H4 (cell line): Measurements from ENCODE around the gene SERPINC1. TPM values are rescaled to one million over a fixed set of nuclear protein-coding genes. Genes with fewer than 3 reads are reported as not detected.
"Not testable (repeated sequence)": the region's sequence is repeated elsewhere in the genome, so short reads cannot be mapped to it uniquely, and the experiment has no call there.

Source experiments
- DNase-seq: peaks from one replicate; pipeline ENCODE4 v3.0.0-alpha.2; 2015; ENCODE audit warnings: low spot score
- total RNA-seq: library from RNA; depleted of rRNA; stranded (reverse); fragments of >200 nt; shearing (Covaris generic); gene quantifications from 2 replicates; pipeline ENCODE4 v1.2.3, GENCODE V29; 2014

SERPINC1 gene
- total RNA-seq, 1 experiment from 2014 or later: not detected

DNA sequence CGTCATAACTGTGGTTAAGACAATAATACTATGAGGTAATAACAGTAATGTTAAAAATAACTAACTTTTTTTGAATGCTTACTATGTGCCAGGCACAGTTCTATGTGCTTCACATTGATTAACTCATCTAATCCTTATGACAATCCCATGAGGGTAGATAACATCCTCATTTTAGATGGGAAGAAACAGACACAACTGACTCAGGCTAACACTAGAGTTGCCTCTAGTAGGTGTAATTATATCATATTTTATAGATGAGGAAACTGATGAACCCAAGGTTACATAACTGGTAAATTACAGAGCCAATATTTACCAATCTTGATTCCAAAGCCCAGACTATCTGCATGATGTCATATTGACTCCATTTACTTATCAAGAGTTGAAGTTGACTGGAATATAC is 23.5 kb downstream of the SERPINC1 start:
- no peak for DNase-seq

DNA sequence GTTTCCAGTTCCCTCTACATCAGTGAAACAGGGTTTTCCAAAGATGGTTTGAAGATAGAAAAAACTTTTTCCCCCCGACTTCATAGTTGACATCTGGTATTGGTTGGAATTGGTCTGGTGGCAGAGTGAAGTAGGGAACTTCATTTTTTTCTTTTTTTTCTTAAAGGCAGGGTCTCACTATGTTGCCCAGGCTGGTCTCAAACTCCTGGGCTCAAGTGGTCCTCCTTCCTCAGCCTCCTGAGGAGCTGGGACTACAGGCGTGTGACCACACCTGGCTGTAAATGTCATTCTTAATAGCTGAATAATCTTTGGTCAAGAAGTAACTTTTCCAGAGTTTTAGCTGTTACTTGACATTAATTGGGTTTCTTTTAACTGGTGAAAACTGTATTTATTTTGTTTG is 27.2 kb downstream of the SERPINC1 start:
- no peak for DNase-seq

DNA sequence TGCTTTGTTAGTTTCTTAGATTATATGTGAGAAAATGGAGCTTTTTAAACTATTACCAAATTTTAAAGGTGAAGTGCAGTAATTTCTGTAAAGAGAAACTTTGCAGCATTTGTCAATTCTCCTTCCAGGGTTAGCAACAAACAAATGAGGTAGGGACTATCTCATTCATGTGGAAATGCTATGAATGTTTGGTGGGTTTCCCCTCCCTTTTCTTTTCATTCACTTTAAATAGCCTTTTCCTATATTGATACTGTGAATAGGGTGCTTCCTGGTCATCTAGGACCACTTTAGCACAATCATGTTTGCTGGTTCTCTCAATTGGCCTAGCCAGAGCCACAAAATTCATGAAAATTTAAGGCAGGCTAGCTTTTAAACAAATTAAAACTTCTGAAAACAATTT is 28.4 kb downstream of the SERPINC1 start:
- DNase-seq: no peak

DNA sequence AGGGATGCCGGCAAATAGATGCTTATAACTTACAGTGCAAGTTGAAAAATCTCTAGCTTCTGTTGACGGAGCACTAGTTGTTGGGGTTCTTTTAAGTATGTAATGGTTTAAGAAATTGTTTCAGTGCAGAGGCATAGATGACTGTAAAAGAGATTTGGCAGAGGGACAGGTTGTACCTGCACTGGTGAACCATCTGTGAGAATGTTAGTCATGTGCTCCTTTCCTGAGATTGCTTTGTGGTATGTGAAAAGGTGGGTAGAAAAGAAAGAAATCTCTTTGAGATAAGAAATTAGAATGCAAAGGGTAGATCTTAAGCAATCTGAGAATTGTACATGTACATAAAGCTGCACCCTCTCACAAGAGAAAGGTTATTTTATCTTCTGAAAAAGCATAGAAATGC is 29.5 kb downstream of the SERPINC1 start:
- no peak for DNase-seq

DNA sequence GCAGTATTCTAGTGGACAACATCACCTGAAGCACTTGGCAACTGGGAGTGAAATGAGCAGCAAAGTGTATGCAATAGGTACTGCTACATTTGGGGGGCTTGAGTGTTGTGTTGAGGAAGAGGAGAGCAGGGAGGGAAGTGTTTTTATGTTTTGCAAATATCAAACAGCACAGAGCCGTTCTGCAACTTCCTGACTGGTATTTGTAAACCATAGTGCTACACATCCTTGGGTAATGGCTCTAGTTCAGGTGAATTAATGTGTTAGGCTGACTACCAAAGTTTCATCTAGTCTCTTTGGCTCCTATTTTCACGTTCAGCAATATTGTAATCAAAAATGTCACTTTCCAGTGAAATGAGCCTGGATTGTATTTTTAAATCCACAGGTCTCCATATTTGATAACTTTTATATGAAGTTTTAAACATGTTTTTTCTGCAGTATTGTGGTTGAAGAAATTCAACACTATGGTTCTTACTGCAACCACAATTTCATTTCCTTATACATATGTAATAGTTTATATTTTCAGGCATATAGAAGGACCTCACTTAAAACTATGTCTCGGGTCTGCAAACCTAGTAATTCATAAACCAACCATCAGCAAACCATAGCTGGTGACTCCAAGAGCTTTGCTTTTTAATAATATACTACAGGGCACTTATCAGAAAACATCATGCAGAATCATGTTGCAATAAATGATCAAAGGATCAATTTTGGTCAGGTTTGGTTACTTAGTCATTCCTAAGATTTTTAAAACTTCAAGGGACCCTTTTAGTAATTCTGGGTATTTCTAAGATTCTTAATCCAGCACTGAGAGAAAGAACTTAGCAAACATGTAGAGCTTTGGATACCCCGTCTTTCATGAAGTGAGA is 30.1 kb downstream of the SERPINC1 start:
- DNase-seq: no peak

DNA sequence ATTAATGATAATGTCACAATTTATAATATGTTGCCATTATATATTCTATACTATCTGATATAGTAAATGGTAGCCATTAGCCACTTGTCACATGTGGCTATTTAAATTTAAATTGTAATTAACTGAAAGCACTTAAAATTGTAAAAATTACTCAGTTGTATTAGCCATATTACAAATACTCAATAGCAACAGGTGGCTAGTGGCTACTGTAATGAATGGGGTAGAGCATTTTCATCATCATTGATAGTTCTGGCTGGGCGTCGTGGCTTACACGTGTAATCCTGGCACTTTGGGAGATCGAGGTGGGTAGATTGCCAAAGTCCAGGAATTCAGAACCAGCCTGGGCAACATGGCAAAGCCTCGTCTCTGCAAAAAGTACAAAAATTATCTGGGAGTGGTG is 32.4 kb downstream of the SERPINC1 start:
- no peak for DNase-seq

DNA sequence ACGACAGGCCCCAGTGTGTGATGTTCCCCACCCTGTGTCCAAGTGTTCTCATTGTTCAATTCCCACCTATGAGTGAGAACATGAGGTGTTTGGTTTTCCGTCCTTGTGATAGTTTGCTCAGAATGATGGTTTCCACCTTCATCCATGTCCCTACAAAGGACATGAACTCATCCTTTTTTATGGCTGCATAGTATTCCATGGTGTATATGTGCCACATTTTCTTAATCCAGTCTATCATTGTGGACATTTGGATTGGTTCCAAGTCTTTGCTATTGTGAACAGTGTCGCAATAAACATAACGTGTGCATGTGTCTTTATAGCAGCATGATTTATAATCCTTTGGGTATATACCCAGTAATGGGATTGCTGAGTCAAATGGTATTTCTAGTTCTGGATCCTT is 36.0 kb downstream of the SERPINC1 start:
- DNase-seq: not testable (repeated sequence)

DNA sequence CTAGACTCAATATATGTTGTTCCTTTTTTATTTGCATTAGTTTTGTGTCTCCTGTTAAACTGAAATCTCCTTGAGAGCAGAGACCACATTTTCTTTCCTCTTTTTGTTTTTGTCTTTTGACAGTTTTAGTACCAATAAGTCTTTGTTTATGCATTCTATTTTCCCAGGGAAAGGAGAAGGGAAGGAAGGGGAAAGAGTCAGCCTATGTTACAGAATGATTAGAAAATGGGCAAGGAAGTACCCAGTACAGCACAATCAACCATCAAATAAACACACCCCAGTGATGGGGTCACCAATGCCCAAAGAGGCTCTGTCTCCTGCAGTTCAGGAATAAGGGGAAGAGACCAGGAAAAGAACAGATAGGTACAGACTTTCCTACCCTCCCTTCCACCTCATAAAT is 38.9 kb downstream of the SERPINC1 start:
- DNase-seq: no peak

DNA sequence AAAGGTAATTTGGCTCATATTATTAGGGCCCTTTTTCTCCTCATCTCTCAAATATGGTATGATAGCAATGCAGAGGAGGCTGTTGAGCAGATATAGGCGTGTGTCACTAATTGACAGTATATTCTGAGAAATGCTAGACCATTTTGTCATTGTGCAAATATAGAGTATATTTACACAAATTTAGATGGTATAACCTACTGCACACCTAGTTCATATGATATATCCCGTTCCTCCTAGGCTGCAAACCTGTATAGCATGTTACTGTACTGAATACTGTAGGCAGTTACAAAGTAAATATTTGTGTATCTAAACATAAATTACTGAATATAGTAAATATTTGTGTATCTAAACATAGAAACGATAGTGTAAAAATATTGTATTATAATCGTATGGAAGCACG is 40.4 kb downstream of the SERPINC1 start:
- DNase-seq: no peak

DNA sequence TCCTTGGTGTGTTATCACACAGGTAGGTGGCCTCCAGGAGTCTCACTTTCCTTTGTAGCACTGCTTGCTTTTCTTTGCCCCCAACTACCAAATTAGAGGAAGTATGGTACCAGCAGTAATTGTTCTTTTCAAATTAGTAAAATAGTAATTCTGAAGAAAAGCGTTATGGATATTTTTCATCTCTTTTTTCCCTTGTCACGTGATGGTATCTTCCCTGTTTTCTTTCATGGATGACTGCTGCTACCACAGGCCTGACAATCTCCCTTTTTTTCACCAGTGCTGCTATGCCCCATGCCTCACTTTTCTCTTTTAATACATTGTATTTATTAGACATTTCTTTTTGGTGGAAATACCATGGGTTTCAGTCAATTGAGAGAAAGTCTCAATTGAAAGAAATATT is 45.6 kb downstream of the SERPINC1 start:
- no peak for DNase-seq

DNA sequence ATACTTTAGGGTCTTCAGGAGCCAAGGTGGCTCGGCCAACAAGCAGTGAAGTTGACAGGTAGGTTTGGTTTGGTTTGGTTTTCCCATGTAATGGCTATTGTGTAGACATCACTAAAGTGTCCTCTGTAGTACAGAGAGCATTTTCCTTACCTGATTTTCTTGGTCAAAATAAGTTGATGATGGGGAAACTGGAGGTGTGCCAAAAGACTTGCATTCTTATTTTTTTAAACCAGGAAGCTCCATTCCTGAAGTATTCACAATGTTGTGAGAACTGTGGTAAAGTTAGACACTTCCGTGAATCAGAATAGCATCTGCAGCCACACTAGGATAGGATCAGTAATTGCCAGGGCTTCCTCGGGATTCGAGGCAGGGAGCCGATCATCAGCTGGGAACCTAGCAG is 46.0 kb downstream of the SERPINC1 start:
- no peak for DNase-seq

DNA sequence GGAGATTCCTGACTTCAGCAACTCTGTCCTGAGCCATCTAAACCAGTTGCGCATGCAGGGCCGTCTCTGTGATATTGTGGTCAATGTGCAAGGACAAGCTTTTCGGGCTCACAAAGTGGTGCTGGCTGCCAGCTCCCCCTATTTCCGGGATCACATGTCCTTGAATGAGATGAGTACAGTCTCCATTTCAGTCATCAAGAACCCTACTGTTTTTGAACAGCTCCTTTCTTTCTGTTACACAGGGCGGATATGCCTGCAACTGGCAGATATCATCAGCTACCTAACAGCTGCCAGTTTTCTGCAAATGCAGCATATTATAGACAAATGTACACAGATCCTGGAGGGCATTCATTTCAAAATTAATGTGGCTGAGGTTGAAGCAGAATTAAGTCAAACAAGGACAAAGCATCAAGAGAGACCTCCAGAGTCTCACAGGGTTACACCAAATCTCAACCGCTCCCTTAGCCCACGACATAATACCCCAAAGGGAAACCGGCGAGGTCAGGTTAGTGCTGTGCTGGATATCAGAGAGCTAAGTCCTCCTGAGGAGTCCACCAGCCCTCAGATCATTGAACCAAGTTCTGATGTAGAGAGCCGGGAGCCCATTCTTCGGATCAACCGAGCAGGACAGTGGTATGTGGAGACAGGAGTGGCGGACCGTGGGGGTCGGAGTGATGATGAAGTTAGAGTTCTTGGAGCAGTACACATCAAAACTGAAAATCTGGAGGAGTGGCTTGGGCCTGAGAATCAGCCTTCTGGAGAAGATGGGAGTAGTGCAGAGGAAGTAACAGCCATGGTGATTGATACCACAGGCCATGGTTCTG is 46.7 kb downstream of the SERPINC1 start:
- DNase-seq: no peak

DNA sequence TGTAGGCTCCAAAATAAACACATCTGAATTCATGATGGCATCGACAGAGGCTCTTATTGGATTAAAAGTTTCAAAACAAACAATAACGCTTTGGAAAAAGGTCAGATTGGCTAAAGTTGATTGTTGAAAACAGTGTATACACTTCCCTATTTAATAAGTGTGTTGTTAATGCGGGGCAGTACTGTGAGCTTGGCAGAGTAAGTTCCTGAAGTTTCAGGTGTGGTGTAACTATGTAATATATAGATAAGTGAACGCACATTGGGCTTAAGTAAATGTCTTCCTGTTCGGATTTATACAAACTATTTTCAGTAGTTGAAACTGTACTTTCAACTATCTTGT is 48.1 kb downstream of the SERPINC1 start:
- DNase-seq: no peak

DNA sequence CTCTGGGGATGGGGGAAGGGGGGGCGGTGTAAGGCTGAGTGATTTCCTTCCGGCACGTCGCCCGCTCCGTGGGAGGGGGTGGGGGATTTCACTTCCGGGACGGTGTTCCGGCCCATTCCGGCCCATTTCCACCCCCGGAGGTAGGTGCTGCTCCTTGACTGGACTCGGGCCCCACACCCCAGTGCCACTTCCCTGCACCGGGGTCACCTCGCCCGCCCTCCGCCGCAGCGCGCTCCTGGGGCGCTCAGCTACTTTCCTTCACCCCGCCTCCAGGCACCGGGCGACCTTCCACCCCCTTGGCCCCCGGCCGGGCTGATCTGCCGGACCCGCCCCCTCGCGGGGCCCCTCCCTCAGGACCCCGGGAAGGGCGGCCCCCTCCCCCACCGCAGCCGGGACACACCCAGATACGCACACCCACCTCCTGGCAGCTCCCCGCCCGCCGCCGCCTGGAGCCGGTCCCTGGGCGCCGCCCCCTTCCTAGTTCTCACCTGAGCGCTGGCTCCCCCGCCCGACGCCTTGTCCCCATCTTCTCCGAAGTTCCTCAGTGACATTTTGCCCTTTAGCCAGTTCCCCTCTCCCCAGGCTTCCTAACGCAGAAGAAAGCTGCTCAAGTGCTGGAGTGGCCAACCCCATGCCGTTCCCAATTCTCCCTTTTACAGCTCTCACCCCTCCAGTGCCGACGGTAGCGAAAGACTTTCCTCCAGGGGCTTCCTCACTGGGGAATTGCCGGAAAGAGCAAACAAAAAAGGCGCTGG is 48.7 kb downstream of the SERPINC1 start, which contains the start of gene ZBTB37:
Gene ZBTB37, plus strand, starts transcription at position 115 of the 755 bp plus-strand sequence. CDS start 1,846 bp downstream, outside the sequence.
- peak; percentile 74 for DNase-seq

DNA sequence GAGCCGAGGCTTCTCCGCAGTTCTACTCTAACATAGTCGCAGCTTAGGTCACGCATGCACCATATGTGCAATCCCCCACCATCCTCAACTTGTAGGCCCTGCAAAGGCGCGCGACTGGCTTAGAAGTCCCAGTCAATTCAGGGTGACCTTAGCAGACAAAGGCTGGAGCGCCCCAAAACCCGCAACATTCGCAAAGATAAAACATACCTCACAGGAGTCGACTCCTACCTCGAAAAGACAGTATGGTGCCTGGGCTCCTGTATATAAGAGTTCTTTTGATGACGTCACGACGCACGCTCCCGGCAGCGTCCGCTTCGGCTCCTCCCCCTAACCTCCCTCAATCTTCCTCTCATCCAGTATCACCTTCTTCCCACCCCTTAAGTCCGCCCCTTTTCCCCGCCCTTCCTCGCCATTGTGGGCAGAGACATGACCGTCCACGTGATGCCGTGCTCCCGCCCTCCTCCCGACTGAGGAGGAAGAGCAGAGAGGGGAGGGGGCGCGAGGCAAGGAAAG is 49.3 kb downstream of the SERPINC1 start, which contains the start of gene GAS5:
Gene GAS5, minus strand, starts transcription at position 237 of the 513 bp plus-strand sequence.
- DNase-seq: peak; percentile 100

DNA sequence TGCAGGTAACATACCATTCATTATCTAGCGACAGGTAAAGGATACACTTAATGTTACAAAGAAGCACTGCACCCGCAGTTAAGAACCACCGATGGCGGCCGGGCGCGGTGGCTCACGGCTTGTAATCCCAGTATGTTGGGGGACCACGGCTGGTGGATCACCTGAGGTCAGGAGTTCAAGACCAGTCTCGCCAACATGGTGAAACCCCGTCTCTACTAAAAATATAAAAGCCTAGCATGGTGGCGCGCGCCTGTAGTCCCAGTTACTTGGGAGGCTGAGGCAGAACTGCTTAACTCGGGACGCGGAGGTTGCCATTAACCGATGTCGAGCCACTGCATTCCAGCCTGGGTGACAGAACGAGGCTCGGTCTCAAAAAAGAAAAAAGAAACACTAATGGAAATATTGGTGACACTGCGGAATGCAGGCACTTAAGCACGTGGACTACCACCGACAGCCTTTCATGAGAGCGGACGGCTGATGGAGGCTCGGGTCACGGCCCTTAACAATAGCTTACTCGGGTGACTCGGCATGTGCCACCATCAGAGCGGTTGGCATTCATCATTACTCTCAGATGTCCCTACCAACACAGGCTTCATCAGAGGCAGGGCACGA is 49.9 kb downstream of the SERPINC1 start:
- DNase-seq: no peak

DNA sequence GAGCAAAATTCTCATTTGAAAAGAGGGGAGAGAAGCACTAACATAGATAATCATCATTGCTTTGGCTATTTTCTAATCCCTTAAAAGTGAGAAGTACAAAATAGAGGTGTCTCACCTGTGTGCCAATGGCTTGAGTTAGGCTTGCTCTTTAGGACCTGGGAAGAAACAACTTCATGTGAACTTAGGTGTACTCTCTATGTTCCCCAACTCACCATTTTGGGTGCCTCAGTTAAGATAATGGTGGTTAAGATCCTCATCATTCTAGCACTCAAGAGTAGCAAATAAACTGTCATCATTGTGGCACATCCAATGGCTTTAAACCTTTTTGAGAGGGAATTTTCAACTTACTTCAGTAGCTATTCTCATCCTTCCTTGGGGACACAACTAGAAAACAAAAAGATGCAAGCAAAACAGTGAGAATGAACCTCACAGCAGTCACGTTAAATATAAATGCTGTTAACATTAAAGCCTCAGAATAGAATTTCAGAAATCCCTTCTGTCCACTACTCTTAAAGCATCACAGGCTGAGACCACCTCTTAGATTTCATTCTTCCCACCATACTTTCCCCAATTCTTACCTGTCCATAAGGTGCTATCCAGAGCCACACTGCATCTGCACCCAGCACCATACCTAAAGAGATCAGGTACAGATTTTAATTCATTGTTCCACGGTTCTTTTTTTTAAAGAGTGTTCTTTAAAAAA is 50.6 kb downstream of the SERPINC1 start:
- no peak for DNase-seq

DNA sequence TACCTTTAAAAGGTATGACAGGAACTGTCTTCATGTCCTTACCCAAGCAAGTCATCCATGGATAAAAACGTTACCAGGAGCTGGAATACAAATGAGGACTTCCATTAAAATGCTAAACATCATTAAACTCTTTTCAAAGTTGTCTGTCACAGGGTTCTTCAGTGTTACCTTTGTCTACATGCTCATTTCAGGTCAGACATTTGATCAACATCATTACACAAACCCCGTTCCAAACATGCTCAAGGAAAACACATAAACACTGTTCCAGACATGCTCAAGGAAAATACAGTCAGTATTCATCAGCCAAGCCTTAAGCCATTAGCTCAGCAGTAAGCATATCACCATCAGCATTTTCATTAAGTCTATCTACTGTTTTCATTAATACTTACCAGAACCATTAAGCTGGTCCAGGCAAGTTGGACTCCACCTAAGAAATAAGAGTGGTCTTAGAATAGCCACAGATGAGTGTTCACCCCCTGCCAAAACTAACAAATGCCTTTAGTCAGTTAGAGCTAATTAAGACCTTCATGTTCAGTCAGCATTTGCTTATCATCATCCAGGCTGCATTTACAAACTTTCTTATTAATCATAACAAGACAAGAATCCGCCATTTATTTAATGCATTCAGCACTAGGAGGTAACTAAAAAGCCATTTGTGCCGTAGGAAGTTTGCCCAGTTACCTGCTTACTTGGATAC is 51.5 kb downstream of the SERPINC1 start:
- no peak for DNase-seq

DNA sequence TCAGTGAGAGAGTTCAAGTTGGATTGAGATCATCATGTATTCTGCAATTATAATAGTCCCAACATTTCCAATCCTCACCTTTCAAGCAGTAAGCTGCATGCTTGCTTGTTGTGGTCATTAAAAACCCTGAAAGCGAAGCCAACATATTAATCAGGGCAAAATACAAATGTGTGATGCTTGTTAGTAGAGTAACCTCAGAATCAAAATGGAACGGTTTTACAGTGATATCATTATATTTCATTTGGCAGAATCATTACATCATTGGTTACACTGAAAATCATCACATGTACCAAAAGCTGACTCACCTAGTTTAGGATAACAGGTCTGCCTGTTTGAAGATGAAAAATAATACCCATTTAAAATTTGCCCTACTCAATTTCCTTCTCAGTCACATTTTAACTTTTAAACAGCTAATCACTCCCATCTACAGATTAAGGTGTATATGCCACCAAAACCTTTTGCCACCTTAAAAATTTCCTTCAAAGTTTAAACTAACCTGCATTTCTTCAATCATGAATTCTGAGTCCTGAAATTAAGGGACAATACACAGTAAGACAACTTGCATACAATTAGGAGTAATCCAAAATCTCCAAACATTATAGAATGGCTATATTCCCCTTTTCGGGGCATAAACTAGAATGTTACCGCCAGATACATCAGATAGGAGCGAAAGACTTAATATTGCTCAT is 52.8 kb downstream of the SERPINC1 start:
- DNase-seq: no peak
